Fibroblast of lung (primary cell): ENCODE measurements around the gene PCDH11Y. TPM values are rescaled to one million over a fixed set of nuclear protein-coding genes. Genes with fewer than 3 reads are reported as not detected.
A peak's percentile ranks its signal among the peaks of the same experiment; 100 is the strongest.
"Not testable (repeated sequence)": the region's sequence is repeated elsewhere in the genome, so short reads cannot be mapped to it uniquely, and the experiment has no call there.

Experiments used
- DNase-seq, 2 donors: peaks; one replicate each; pipeline versions ENCODE4 v3.0.0 to v3.0.0-alpha.2; 2010; ENCODE audit warnings: low read depth in 2 of 2
- H2AFZ ChIP-seq: 2 replicates; pipeline ENCODE4 v1.5.1; 2012; ENCODE audit warnings: low read length, control low read depth, inconsistent platforms
- H3K27ac ChIP-seq: 2 replicates; pipeline ENCODE4 v1.5.1; 2011; ENCODE audit warnings: low read length, control low read depth; ENCODE audit not compliant: insufficient read depth
- H3K27me3 ChIP-seq: 2 replicates; pipeline ENCODE4 v1.5.1; 2011; ENCODE audit warnings: mild to moderate bottlenecking, low read length; ENCODE audit not compliant: control insufficient read depth, insufficient read depth
- H3K36me3 ChIP-seq: 2 replicates; pipeline ENCODE4 v1.5.1; 2011; ENCODE audit warnings: low read length; ENCODE audit not compliant: control insufficient read depth, insufficient read depth
- H3K4me1 ChIP-seq: 2 replicates; pipeline ENCODE4 v1.5.1; 2011; ENCODE audit warnings: low read length; ENCODE audit not compliant: control insufficient read depth, insufficient read depth; ENCODE audit errors: extremely low read depth
- H3K4me2 ChIP-seq: 2 replicates; pipeline ENCODE4 v1.5.1; 2011; ENCODE audit warnings: low read length, control low read depth; ENCODE audit not compliant: insufficient read depth; ENCODE audit errors: extremely low read depth
- H3K4me3 ChIP-seq, 4 experiments: fragments of 200-600 bp in 1 of 4; sonication (generic) in 1 of 4; replicated peaks in 1 of 4; 2 replicates each; pipeline ENCODE4 v1.5.1; 2011 to 2016; ENCODE audit warnings: low read length in 4 of 4, low read depth in 3 of 4, mild to moderate bottlenecking in 3 of 4, control low read depth in 2 of 4, inconsistent platforms in 1 of 4, mixed read lengths in 1 of 4; ENCODE audit not compliant: insufficient read depth in 1 of 4; ENCODE audit errors: control extremely low read depth in 1 of 4
- H3K79me2 ChIP-seq: 2 replicates; pipeline ENCODE4 v1.5.1; 2012; ENCODE audit warnings: mild to moderate bottlenecking, low read length, inconsistent platforms; ENCODE audit not compliant: control insufficient read depth, insufficient read depth
- H3K9ac ChIP-seq: 2 replicates; pipeline ENCODE4 v1.5.1; 2011; ENCODE audit warnings: mild to moderate bottlenecking, low read length, control low read depth; ENCODE audit not compliant: insufficient read depth
- H3K9me3 ChIP-seq: 2 replicates; pipeline ENCODE4 v1.5.1; 2012; ENCODE audit warnings: low read depth, low read length; ENCODE audit not compliant: control insufficient read depth, insufficient read depth
- H4K20me1 ChIP-seq: 2 replicates; pipeline ENCODE4 v1.5.1; 2011; ENCODE audit warnings: low read length; ENCODE audit not compliant: control insufficient read depth, insufficient read depth; ENCODE audit errors: extremely low read depth
- polyA plus RNA-seq, 2 donors: library from polyadenylated mRNA; depleted of rRNA in 1 of 2; stranded (reverse) in 1 of 2; unstranded in 1 of 2; fragments of >200 nt; gene quantifications; 2 replicates each; pipeline ENCODE4 v1.2.1, GENCODE V29; 2011 to 2012; ENCODE audit warnings: missing spikeins in 1 of 2
- total RNA-seq: library from RNA; depleted of rRNA; stranded (reverse); fragments of >200 nt; gene quantifications from 2 replicates; pipeline ENCODE4 v1.2.1, GENCODE V29; 2014

Gene PCDH11Y
- total and polyA plus RNA-seq, 2 donors (not counting 1 experiment from before 2014, with no cell fraction given): not detected

GRCh38 chrY:5679265-5679664 lies 679.2 kb downstream of the PCDH11Y start:
- H3K4me2 ChIP-seq, H2AFZ ChIP-seq, H3K9ac ChIP-seq, H3K79me2 ChIP-seq, H3K4me1 ChIP-seq, H3K9me3 ChIP-seq, H3K36me3 ChIP-seq, H3K27ac ChIP-seq, H3K27me3 ChIP-seq, H3K4me3 ChIP-seq, H4K20me1 ChIP-seq: not testable (repeated sequence)
- peak in 1 of 2 donors; percentile 12 for DNase-seq

GRCh38 chrY:5708727-5709126 lies 708.6 kb downstream of the PCDH11Y start:
- H3K4me3 ChIP-seq, H3K27ac ChIP-seq, H3K27me3 ChIP-seq, H3K9ac ChIP-seq, H4K20me1 ChIP-seq, H3K4me2 ChIP-seq, DNase-seq, H3K4me1 ChIP-seq, H3K9me3 ChIP-seq, H2AFZ ChIP-seq, H3K36me3 ChIP-seq, H3K79me2 ChIP-seq: not testable (repeated sequence)

GRCh38 chrY:5709788-5710381 lies 709.8 kb downstream of the PCDH11Y start:
- not testable (repeated sequence) for H4K20me1 ChIP-seq, H3K4me1 ChIP-seq, H3K4me3 ChIP-seq, H3K9ac ChIP-seq, H3K36me3 ChIP-seq, H3K27me3 ChIP-seq, DNase-seq, H3K9me3 ChIP-seq, H2AFZ ChIP-seq, H3K27ac ChIP-seq, H3K79me2 ChIP-seq, H3K4me2 ChIP-seq

GRCh38 chrY:5761403-5761802 lies 761.3 kb downstream of the PCDH11Y start:
- H3K27me3 ChIP-seq, H3K9ac ChIP-seq, H3K27ac ChIP-seq, H3K79me2 ChIP-seq, H3K4me3 ChIP-seq, H3K4me2 ChIP-seq, H4K20me1 ChIP-seq, H3K4me1 ChIP-seq, H3K9me3 ChIP-seq, H2AFZ ChIP-seq, DNase-seq, H3K36me3 ChIP-seq: not testable (repeated sequence)

GRCh38 chrY:5776485-5776884 lies 776.4 kb downstream of the PCDH11Y start:
- H3K36me3 ChIP-seq, DNase-seq, H3K27ac ChIP-seq, H3K4me1 ChIP-seq, H3K27me3 ChIP-seq, H3K9me3 ChIP-seq, H2AFZ ChIP-seq, H4K20me1 ChIP-seq, H3K4me2 ChIP-seq, H3K9ac ChIP-seq, H3K4me3 ChIP-seq, H3K79me2 ChIP-seq: not testable (repeated sequence)
